Nephron (organoid): Measurements from ENCODE around the gene ANKRD9.

Source experiments
- H3K27ac Mint-ChIP-seq, 3 experiments: 2 replicates each; pipeline ENCODE4 v1.8.0; 2020; ENCODE audit warnings: mixed read lengths in 3 of 3, mild to moderate bottlenecking in 2 of 3, moderate library complexity in 1 of 3
- H3K27me3 Mint-ChIP-seq: 2 replicates; pipeline ENCODE4 v1.8.0; 2021; ENCODE audit warnings: low read depth, mild to moderate bottlenecking, moderate library complexity, mixed read lengths
- H3K36me3 Mint-ChIP-seq: 2 replicates; pipeline ENCODE4 v1.8.0; 2020; ENCODE audit warnings: low read depth, mixed read lengths
- H3K4me1 Mint-ChIP-seq: 2 replicates; pipeline ENCODE4 v1.8.0; 2020; ENCODE audit warnings: mixed read lengths
- H3K4me3 Mint-ChIP-seq, 3 experiments: 2 replicates each; pipeline ENCODE4 v1.8.0; 2020; ENCODE audit warnings: mild to moderate bottlenecking in 3 of 3, mixed read lengths in 3 of 3, moderate library complexity in 2 of 3
- H3K9me3 Mint-ChIP-seq: 2 replicates; pipeline ENCODE4 v1.8.0; 2020; ENCODE audit warnings: mixed read lengths
- TF ChIP-seq, protein P1 (sequence below), 3 experiments: fragments of 200-600 bp; sonication (generic); IDR thresholded peaks; one replicate each; pipeline ENCODE4 v1.5.0; 2021; ENCODE audit warnings: antibody characterized with exemption in 3 of 3; ENCODE audit not compliant: unreplicated experiment in 3 of 3

Gene ANKRD9

DNA sequence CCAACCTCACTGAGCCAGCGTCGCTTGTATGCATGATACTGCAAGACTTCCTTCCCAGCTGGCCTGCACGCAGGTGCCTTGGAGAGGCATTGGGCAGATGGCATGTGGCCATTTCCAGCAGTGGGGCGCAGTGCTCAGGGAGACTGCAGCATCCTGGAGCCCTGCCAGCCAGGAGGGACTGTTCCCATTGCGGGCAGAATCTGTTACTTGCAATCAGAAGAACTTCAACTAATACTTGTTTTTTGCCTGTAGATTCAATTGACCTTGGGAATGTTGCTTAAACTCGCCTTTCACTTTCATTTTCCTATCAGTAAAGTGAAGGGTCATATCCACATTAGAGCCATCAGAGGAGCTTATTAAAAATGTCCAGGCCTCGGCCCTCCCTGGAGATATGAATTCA is 29.8 kb downstream of the ANKRD9 start:
- no peaks in the 10 kb centered on the region for H3K27me3 Mint-ChIP-seq
- no peak overlapping the region for H3K4me3 Mint-ChIP-seq
- no peak overlapping the region for H3K27ac Mint-ChIP-seq
- peaks cover 4% of the 10 kb centered on the region for H3K9me3 Mint-ChIP-seq
- TF ChIP-seq, protein P1, sequence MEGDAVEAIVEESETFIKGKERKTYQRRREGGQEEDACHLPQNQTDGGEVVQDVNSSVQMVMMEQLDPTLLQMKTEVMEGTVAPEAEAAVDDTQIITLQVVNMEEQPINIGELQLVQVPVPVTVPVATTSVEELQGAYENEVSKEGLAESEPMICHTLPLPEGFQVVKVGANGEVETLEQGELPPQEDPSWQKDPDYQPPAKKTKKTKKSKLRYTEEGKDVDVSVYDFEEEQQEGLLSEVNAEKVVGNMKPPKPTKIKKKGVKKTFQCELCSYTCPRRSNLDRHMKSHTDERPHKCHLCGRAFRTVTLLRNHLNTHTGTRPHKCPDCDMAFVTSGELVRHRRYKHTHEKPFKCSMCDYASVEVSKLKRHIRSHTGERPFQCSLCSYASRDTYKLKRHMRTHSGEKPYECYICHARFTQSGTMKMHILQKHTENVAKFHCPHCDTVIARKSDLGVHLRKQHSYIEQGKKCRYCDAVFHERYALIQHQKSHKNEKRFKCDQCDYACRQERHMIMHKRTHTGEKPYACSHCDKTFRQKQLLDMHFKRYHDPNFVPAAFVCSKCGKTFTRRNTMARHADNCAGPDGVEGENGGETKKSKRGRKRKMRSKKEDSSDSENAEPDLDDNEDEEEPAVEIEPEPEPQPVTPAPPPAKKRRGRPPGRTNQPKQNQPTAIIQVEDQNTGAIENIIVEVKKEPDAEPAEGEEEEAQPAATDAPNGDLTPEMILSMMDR (IDR thresholded peaks at IDR 0.05; ENCODE audit: unreplicated experiment in 3 of 3): no peak
- H3K4me1 Mint-ChIP-seq: peaks cover 4% of the 10 kb centered on the region
- peaks cover 50% of the 10 kb centered on the region for H3K36me3 Mint-ChIP-seq

DNA sequence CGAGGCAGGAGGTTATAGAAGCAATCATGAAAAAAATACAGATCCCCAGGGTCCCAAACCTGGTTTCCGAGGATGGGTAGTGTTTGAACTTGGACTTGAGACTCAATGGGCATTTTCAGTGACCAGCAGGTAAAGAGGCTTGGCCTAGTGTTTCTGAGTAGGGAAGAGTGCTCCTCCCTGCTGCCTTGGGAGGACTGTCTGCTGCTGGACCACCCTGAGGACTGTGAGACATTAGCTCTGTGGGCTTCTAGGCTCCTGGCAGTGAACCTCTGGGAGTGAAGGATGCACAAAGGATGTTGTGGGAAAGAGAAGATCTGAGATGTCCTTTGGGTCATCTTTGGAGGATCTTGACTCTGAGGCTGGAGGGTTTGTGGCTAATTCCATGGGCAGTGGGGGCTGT is 30.5 kb downstream of the ANKRD9 start:
- peaks cover 4% of the 10 kb centered on the region for H3K4me1 Mint-ChIP-seq
- peaks cover 49% of the 10 kb centered on the region for H3K36me3 Mint-ChIP-seq
- no peak overlapping the region for H3K27ac Mint-ChIP-seq
- no peaks in the 10 kb centered on the region for H3K27me3 Mint-ChIP-seq
- H3K4me3 Mint-ChIP-seq: no peak overlapping the region
- TF ChIP-seq, protein P1 (IDR thresholded peaks at IDR 0.05; ENCODE audit: unreplicated experiment in 3 of 3): no peak
- peaks cover 4% of the 10 kb centered on the region for H3K9me3 Mint-ChIP-seq

DNA sequence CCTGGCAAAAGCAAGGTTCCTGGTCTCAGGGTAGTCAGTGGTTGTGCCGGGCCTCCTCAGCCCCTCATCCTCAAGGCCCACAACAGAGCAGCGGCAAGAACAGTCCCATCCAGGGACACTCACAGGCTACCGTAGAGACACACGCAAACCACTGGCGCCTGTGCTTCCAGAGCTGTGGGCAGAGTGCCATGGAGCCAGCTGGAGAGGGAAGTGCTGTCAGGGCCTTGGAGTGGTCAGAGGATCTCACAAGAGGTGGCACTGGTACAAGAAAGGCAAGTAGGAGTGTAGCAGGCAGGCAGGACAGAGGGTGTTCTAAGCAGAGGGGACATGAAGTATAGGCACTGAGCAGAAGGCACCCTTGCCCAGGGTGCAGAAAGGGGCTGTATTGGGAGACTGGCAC is 34.6 kb downstream of the ANKRD9 start:
- H3K4me3 Mint-ChIP-seq: no peak overlapping the region
- no peak overlapping the region for H3K27ac Mint-ChIP-seq
- TF ChIP-seq, protein P1 (IDR thresholded peaks at IDR 0.05; ENCODE audit: unreplicated experiment in 3 of 3): no peak
- no peaks in the 10 kb centered on the region for H3K27me3 Mint-ChIP-seq
- peaks cover 43% of the 10 kb centered on the region for H3K36me3 Mint-ChIP-seq
- H3K4me1 Mint-ChIP-seq: peaks cover 4% of the 10 kb centered on the region
- H3K9me3 Mint-ChIP-seq: no peaks in the 10 kb centered on the region

DNA sequence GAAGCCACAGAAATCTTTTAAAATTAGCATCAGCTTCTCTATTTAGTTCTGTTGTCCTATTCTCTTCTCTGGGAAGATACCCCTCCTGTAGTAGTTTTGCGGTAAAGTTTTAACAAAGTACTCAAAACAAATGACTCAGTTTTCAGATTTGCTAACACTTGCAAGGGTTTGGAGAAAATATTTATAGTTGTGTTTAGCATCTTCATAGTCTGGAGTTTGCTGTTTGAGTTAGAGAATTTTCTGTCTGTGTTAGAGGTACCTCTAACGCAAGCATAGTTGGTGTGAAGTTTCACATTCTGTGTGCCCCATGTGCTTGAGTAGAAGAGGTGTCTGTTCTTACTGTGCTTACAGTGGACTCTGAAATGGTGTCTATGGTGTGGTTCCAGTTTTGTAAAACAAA is 36.0 kb downstream of the ANKRD9 start:
- H3K36me3 Mint-ChIP-seq: peaks cover 47% of the 10 kb centered on the region
- peaks cover 4% of the 10 kb centered on the region for H3K4me1 Mint-ChIP-seq
- no peaks in the 10 kb centered on the region for H3K27me3 Mint-ChIP-seq
- H3K9me3 Mint-ChIP-seq: no peaks in the 10 kb centered on the region
- TF ChIP-seq, protein P1 (IDR thresholded peaks at IDR 0.05; ENCODE audit: unreplicated experiment in 3 of 3): no peak
- no peak overlapping the region for H3K27ac Mint-ChIP-seq
- H3K4me3 Mint-ChIP-seq: no peak overlapping the region

DNA sequence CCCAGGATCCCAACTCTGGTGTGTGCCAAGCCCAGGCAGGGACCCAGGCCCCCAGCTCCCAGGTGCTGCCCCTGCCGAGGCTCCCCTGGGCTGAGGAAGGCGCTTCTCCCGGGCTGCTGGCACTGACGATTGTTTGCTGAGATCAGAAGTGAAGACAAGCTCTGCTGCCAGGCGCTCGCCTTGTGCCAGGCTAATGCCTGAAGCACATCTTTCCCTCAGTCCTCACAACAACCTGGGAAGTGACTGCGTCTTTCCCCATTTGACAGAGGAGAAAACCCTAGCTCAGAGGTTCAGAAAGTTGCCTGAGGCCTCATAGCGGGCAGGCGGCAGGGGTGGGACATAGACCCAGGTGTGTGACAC is 36.8 kb downstream of the ANKRD9 start:
- Mint-ChIP-seq H3K36me3 (peaks cover 53% of the 10 kb centered on the region), H3K27me3 (no peaks in the 10 kb centered on the region), H3K27ac (no peak overlapping the region), H3K4me1 (peaks cover 4% of the 10 kb centered on the region), H3K9me3 (no peaks in the 10 kb centered on the region), H3K4me3 (no peak overlapping the region)
- TF ChIP-seq, protein P1 (IDR thresholded peaks at IDR 0.05; ENCODE audit: unreplicated experiment in 3 of 3): no peak

DNA sequence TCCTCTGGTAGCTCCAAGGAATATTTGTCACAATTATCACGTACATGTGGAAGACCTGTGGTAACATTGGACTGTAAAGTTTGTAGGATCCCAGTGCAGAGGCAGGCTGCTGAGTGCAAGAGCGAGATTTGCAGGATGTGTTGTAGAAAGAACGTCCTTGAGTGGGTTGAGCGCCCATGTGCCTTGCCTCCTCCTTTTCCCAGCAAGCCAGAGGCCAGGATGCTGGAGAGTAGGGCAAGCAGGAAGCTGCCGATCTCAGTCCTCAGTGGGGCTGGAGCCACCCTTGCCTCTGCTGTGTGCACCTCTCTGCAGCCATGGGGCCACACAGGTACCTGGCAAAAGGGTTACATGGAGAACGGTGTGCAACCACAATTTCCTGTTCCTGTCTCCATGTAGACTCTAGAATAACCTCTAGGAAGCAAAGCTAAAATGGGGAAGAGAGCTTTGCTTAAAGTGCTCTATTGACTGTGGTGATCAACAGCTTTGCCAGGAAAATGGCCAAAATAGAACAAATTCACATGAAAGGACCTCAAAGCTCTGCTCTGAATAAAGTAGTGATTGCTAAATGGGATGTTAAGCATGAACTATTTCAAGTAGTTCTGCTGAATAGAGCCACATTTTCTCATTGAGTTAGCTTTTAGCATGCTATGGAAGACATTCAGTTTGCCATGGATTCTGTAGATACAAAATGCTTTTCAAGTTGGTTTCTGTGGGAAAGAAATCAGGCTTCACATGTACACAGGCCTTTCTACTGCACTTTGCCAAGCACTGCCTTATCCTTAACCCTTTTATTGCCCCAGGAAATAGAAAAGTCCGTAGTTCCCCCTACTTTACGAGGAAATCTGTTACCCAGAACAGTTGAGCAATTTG is 37.4 kb downstream of the ANKRD9 start:
- Mint-ChIP-seq H3K4me1 (peaks cover 4% of the 10 kb centered on the region), H3K9me3 (no peaks in the 10 kb centered on the region), H3K36me3 (peaks cover 58% of the 10 kb centered on the region), H3K27me3 (no peaks in the 10 kb centered on the region), H3K4me3 (no peak overlapping the region), H3K27ac (no peak overlapping the region)
- TF ChIP-seq, protein P1 (IDR thresholded peaks at IDR 0.05; ENCODE audit: unreplicated experiment in 3 of 3): no peak
